ENCODE results near the gene MYL12B.

Gene MYL12B

GRCh38 chr18:3235846-3236245 is 26.1 kb upstream of the MYL12B start:
- no peak for DNase-seq (ENCODE audit: low read depth in 2 of 2)

- DNase-seq (ENCODE audit: low read depth in 2 of 2) = no peak
Observed at GRCh38 chr18:3236470-3236869, 25.5 kb upstream of the MYL12B start.

DNA sequence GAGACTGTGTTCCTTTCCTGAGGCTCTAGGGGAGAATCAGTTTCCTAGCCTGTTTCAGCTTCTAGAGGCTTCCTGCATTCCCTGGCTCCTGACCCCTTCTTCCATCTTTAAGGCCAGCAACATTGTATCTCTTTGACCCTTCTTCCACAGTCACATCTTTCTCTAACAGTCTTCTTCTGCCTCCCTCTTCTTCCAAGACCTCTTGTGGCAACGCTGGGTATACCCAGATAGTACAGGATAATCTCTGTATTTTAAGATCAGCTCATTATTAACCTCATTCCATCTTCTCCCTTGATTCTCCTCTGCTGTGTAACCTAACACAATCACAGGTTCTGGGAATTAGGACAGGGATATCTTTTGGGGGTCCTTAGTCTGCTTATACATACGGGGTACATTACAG is 23.2 kb upstream of the MYL12B start:
- DNase-seq (ENCODE audit: low read depth in 2 of 2) = no peak

GRCh38 chr18:3245185-3245564 is 16.8 kb upstream of the MYL12B start:
- DNase-seq (ENCODE audit: low read depth in 2 of 2) = no peak

GRCh38 chr18:3245853-3246634 is 15.9 kb upstream of the MYL12B start:
- DNase-seq (ENCODE audit: low read depth in 2 of 2) = peak; percentile 68 to 81

DNA sequence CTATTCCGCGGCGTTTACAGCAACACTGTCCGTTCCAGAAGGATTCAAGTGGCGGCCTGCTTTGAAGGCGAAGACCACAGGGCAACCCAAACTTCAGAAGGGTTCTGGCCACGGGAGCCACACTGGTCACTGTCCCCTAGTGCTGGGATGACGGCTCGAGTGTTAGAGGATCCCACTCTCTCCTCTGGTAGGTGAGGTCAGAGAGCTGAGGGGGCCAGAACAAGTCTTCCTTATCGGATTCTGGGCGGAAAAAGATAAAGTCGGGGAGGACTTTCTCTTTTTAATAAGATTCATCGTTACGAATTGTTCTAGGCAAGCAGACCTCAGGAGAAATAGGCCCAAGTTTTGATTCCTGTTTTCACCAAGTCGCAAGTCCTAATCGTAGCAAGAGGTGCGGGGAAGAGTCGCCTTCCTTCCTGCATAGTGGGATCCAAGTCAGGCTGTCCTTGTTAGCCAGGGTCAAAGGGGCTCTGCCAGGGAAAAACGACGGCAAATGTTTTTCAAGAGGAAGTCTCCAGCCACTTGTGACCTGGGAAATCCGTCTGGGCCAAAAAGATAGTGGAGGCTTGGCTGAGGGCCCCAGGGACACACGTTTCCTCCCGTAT is 15.2 kb upstream of the MYL12B start:
- DNase-seq (ENCODE audit: low read depth in 2 of 2) = no peak

DNA sequence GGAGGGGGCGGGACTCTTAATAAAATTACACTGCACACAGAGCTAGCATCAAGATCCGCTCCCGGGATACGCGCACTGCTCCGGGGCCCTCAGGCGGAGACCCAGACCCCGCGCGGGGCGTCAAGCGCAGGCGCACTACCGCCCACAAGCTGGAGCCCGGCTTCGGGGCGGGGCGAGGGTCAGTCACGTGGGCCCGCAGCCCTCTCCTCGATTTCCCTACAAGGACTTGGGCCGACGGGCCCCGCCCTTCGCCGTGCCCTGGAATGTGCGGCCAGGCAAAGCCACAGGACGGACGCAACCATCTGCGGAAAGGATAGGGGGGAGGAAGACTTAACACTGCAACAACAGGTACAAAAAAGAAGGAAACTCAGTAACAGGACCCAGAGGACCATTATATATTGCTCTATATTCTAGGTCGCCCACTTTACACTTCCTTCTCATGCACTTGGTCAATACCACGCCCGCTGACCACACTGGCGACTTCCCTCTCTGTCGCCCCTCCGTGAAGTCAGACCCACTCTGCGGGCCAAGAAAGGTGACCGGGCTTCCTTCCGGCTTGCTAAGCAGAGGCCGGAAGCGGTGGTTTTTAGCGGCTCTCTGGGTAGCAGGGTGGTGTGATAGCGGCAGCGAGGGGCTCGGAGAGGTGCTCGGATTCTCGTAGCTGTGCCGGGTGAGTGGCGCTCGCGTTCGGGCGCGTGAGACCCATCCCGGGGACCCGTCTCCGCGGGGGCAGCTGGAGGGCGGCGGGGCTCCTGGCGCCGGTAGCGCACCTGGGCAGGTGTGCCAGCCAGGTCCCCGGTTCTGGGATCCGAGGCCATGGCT is 14.5 kb upstream of the MYL12B start, which contains the start of gene MYL12A:
TSS of gene MYL12A (plus strand) at position 562 of the 822 bp plus-strand sequence. CDS start 5,447 bp downstream, outside the sequence.
- DNase-seq (ENCODE audit: low read depth in 2 of 2) = peak; percentile 95 to 98

GRCh38 chr18:3248062-3248657 is 13.8 kb upstream of the MYL12B start:
- no peak for DNase-seq (ENCODE audit: low read depth in 2 of 2)

GRCh38 chr18:3248658-3249359 is 13.1 kb upstream of the MYL12B start:
- DNase-seq (ENCODE audit: low read depth in 2 of 2) = no peak

GRCh38 chr18:3250237-3251107 is 11.5 kb upstream of the MYL12B start:
- DNase-seq (ENCODE audit: low read depth in 2 of 2) = no peak

- no peak for DNase-seq (ENCODE audit: low read depth in 2 of 2)
Observed at GRCh38 chr18:3251249-3251962, 10.5 kb upstream of the MYL12B start.

GRCh38 chr18:3251963-3252277 is 10.0 kb upstream of the MYL12B start:
- no peak for DNase-seq (ENCODE audit: low read depth in 2 of 2)

DNA sequence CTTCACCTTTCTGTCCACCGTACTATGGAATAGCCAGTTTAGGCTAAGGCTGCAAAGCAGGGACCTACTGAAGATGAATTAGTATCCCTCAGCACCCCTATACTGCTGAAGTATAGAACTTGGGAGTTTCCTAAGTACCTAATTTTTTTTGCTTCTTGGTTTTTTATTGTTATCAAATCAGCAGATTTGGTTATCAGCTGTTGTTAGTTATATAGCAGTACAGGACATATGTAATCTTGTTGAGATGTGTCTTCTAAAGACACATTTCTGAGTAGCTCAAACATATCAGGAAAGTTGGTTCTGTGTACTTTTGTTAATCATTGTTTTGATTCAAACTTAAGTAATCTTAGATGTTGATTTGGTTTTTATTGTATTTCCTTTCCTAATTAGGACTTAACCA is 9.1 kb upstream of the MYL12B start:
- DNase-seq (ENCODE audit: low read depth in 2 of 2) = no peak

DNA sequence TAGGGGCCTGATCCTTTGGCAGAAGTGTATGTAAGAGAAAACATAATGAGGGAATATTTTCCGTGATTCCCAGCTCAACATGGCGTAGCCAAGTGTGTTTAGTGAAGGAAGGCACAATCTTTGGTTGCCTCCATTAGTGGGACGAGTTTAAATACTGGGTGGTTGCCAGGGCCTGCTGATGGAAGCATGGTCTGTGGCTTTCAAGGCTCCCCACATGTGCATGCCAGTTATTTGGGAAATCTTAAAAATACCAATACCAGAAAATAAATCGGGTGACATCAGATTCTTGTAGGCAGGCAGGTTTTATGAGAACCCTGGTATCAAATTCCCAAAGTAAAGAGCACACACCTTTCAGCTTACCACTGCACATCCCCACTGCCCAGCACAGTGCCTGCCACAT is 7.2 kb upstream of the MYL12B start:
- no peak for DNase-seq (ENCODE audit: low read depth in 2 of 2)

DNA sequence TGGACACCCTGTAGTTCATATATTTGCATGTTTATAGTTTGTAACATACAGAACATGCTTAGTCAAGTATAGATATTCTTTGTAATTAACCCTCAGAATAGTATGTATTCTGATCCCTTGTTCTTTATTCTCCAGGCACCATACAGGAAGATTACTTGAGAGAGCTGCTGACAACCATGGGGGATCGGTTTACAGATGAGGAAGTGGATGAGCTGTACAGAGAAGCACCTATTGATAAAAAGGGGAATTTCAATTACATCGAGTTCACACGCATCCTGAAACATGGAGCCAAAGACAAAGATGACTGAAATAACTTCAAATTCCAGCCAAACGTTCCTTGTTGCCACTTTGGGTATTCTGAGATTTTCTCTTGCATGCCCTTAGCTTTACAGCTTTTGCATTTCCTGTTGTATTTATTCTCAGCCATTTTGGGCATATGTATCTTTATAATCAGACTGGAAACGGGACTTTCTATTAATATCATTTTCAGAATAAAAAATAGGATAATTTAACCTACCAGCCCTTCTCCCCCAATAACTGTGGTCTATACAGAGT is 6.2 kb upstream of the MYL12B start:
- DNase-seq (ENCODE audit: low read depth in 2 of 2) = no peak

DNA sequence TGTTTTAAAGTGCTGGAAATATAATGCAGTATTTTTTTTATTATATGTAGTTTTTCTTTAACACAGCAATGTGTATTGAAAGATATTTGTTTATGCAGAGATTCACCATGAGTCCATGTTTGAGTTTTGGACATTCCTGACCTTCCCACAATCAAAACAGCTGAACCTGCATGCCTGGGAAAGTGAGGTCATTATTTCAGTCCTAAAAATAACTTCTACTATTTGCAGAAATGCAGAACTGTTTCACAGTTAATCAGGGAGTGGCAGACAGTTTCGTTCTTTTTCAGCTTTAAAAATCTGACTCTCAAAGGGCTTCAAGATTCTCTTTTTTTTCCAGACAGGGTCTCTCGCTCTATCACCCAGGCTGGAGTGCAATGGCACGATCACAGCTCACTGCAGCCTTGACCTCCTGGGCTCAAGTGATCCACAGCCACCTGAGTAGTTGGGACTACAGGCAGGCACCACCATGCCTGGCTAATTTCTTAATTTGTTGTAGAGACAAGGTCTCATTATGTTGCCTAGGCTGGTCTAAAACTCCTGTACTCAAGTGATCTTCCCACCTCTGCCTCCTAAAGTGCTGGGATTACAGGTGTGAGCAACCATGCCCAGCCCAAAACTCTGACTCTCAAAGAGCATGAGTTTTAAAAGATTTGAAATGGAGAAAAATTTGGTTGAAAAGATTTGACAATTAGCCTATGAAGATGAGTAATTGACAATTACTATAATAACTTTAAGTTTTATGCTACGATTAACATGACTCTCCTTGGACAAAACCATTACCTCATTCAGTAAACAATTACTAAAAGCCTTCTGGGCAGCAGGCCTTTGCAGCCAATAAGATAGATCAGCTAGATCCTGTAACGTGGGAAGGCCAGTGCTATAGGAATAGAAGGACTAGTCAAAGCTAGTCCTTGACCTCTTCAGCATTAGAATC is 5.0 kb upstream of the MYL12B start:
- no peak for DNase-seq (ENCODE audit: low read depth in 2 of 2)

GRCh38 chr18:3257627-3258120 is 4.3 kb upstream of the MYL12B start:
- DNase-seq (ENCODE audit: low read depth in 2 of 2) = no peak

- no peak for DNase-seq (ENCODE audit: low read depth in 2 of 2)
Observed at GRCh38 chr18:3260995-3261372, 949 bp upstream of the MYL12B start.

Data from stimulated activated CD4-positive, alpha-beta T cell treated with anti-CD3 and anti-CD28 coated beads, Interleukin-4, amount 100 ng/mL, for 48 hours (primary cell).